Embryonic facial prominence (tissue), 1 donor: ENCODE measurements around the gene KLHDC4.

Experiments used
- DNase-seq: peaks from one replicate; pipeline ENCODE4 v3.0.0-alpha.2; 2016; ENCODE audit errors: extremely low spot score

Gene KLHDC4

DNA sequence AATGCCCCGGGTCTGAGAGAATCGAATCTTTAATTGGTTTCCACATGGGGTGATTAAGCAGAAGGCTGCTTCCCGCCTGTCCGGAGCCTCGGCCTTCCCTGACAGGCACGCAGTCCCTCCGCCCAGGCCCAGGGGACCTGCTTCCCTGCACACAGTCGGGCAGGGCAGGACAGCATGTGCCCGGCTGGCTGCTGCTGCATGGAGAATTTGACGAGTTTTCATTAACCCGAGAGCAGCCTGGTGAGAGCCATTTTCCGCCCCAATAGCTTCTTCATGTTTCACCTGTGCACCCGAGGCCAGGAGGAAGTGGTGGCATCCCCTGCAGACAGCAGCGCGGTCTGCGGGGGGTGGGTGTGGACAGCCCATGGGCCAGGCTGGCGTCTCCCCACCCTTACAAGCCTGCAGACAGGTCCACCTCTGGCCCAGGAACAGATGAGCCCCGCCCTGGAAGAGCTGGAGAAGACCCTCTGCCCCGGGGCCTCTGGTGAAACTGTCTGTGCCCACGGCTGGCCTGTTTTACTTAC lies 67.0 kb downstream of the KLHDC4 start:
- DNase-seq: no peak

DNA sequence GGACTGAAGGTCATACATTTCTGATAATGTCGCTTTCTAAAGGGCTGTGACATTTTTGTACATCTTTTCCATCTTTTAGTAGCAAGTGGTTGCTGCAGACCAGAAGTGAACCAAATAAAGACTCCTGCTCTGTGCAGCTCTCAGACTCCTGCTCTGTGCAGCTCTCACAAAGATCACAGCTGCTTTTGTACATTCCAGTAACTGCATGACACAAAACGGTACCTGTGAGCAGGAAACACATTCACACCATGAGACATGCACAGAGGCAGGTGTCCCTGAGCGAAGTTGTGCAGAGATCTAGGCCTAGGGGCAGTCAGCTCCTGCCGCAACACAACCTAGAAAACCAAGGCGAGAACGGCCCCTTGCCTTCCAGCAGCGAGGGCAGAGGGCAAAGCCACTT lies 67.5 kb downstream of the KLHDC4 start:
- no peak for DNase-seq

DNA sequence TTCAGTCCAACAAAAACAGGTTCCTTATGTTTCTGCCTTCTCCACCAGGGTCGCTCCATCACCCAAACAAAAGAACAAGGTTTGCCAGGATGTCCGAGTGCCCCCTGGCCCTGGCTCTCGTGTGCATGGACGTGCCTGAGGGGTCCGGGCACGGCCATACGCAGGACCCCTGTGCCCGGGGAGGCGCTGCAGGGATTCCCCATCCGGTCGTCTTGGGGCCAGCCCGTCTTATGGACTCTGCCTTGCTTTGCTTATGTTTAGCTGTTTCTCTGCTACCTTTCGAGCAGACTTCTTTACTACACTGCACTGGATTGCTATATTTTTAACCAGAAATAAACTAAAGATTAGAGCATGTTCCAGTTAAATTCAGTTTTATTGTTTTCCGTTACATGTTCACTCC lies 68.0 kb downstream of the KLHDC4 start:
- no peak for DNase-seq

DNA sequence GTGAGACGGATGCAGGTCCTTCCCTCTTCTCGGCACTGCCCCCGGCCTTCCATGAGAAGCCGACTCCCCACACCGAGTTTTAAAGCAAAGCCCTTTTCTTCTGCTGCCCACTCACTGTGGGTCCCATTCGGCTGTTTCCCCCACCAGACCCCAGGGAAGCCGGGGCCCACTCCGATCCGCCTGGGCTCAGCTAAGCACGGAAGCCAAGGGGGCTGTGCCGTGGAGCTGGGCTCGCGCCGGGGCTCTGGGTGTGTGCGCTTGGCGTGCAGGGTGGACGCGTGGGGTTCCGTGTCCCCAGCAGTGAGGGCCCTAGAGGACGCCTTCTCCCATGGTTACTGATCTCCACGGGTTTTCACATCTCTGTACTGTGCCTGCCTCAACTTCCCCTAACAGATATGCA lies 68.5 kb downstream of the KLHDC4 start:
- DNase-seq: no peak

DNA sequence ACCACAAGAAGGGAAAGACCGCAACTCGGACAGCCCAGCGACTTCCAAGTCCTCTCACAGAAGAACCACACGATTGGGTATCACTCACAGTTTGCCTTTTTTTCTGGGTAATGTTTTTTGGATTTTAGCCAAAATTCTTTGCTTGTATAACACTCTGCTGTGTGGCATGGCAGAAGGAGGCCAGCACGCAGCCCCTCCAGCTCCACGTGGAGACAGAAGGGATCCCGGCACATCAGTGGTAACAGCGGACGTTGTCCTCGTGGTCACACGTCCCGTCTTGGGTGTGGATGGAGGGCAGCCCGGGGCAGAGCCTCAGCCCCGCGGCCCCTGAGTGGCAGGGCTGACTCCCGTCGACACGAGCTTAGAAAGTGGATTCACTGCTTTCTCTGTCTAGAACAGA lies 69.1 kb downstream of the KLHDC4 start:
- DNase-seq: no peak

DNA sequence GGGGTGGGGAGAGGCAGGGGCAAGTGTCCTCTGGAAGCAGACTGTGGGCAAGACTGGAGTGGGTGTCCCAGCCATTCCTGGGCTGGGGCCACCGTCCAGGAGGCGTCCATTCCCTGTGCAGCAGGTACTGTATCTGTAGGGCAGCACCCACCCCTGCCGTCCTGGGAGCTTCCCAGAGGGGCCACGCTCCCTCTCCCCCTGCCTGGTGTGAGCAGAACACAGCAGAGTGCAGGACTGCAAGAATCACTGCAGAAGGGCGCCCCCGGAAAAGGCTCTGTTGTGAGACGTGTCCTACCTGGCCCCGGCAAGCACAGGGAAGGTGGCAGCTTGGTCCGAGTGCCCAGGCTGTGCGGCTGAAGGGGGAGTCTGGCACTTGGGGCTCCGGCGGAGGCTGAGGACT lies 70.3 kb downstream of the KLHDC4 start:
- DNase-seq: no peak

DNA sequence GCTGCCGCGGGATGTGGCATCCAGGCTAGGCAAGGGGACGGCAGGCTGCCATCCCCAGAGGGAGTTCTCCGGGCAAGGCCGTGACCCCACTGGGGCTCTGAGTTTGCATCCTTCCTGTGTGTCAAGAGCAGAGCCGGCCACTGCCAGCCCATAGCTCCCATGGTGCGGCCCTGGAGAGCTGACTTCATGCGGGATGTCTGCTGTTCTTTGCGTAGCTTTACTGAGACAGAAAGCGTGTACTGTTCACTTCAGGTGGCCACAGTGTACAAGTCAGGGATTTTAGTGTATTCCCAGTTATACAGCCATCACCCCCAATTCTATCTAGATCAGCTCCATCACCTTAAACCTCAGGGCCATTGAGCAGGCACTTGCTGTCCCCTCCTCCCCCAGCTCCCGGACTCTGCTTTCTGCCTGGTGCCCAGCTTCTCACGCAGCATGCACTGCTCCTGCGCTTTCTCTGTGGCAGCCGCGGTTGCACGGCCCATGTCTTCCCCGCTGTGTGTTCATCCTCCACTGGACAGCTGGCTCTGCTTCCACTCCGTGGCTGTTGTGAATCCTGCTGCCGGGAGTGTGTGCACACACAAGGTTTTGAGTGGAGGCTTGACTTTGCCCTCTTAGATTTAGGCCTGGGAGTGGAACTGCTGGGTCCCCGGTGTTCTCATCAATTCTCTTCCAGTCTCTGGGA lies 71.2 kb downstream of the KLHDC4 start:
- no peak for DNase-seq

DNA sequence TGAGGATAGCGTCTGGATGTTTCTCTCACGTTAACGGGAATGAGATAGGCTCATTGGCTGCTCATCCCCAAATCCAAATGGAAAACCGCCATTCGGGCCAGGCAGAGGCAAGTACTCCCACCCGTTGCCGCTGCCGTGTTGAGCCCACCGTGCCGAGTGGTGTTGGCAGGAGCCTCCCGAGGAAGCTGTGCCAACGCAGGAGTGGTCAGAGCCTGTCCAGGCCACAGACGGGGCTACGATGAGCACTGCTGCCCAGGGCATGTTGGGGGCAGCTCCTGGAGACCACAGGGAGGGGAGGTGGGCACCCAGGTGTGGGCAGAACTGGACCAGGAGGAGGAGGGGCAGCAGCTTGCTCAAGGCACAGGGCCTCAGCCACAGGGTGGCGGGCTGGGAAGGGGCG lies 72.0 kb downstream of the KLHDC4 start:
- no peak for DNase-seq

DNA sequence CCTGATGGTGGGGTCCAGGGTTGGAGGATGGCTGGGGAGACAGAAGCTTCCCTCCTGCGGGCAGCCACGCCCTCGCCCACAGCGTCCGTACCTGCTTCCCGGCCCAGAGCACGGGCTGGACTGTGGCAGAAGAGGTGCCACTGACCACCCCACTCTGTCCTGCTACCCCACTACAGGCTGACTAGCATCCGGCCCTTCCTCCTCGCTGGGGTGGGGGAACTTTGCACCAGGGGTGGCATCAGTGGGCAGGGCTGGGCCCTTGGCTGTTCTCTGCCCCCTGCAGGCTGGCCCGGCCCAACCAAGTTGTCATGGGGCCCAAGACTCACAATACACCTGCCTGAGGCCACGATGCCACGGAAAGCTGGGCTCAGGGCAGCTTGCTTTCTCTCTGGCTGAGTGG lies 73.0 kb downstream of the KLHDC4 start:
- no peak for DNase-seq

DNA sequence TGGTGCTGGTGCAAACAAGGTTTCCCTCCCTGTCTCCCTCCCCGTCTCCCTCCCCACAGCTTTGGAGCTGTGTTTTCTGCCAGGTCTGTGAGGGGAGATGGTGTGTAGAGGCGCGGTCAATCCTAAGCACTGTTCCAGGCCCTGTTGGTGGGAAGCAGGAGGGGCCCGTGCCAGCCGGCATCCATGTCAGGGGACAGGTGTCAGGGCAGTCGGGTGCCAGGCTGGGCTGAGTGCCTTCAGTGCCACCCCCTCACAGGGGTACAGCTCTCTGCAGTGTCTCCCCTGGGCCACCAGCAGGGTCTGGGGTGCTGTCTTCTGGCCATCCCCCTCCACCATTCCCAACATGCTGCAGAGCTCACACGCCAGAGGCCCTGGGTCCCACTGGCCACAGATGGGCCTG lies 73.6 kb downstream of the KLHDC4 start:
- no peak for DNase-seq

DNA sequence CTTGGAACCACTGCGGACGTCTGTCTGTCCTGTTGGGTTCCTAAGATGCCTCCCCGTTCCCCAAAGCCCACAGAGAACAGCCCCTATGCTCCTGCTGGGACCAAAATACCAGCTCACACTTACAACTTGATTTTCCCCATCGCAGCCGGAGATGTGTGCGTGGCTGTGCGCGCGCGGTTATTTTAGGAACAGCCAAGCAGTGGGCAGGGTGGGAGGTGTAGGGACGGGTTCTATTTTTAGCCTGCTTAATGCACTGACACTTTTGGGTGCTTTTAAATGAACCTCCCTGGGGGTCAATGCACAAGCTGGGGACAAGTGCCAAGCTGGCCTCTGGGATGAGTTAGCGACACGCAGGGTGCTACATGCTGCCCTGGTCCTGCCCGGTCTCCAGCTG lies 74.1 kb downstream of the KLHDC4 start:
- no peak for DNase-seq

DNA sequence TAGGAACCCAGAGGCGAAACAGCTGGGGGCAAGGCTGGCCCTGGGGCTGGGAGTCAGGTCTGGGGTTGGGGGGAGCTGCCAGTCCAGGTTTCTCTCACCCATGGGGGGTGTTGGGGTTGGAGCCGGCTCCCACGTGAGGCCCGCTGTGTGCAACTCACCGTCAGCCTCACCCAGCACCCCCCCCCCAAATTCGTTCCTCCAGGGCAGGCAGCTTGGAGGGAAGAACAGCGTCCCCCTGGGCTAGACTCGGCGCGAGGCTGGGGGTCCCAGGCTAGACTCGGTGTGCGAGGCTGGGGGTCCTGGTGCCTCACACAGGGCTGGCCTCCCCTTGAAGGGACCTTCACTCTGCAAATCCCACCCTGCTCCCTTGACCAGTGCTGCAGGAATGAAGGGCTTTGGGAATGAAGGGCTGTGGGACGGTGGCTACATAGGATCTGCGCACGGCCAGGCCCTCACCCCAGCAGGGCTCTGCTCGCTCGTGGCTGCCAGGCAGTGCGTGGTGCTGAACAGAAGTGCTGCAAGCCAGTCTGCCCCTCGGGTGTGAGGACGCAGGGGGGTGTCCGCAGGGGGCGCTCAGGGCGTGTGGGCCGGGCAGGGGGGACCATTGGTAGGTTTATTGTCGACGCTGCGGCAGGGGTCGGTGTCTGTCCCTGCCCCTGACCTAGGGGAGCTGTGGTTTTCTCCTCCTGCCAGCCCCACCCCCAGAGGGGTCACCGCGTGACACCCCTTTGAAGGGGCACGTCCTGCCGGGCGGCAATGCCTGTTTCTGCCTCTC lies 74.7 kb downstream of the KLHDC4 start:
- no peak for DNase-seq

DNA sequence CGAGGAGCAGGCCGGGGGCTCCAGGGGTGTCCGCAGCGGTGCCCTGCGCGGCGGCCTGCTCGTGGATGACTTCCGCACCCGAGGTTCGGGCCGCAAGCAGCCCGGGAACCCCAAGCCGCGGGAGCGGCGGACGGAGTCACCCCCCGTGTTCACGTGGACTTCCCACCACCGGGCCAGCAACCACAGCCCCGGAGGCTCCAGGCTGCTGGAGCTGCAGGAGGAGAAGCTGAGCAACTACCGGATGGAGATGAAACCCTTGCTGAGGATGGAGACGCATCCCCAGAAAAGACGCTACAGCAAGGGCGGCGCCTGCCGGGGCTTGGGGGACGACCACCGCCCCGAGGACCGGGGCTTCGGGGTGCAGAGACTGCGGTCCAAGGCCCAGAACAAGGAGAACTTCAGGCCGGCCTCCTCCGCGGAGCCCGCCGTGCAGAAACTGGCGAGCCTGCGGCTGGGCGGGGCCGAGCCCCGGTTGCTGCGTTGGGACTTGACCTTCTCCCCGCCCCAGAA lies 75.8 kb downstream of the KLHDC4 start:
- no peak for DNase-seq

DNA sequence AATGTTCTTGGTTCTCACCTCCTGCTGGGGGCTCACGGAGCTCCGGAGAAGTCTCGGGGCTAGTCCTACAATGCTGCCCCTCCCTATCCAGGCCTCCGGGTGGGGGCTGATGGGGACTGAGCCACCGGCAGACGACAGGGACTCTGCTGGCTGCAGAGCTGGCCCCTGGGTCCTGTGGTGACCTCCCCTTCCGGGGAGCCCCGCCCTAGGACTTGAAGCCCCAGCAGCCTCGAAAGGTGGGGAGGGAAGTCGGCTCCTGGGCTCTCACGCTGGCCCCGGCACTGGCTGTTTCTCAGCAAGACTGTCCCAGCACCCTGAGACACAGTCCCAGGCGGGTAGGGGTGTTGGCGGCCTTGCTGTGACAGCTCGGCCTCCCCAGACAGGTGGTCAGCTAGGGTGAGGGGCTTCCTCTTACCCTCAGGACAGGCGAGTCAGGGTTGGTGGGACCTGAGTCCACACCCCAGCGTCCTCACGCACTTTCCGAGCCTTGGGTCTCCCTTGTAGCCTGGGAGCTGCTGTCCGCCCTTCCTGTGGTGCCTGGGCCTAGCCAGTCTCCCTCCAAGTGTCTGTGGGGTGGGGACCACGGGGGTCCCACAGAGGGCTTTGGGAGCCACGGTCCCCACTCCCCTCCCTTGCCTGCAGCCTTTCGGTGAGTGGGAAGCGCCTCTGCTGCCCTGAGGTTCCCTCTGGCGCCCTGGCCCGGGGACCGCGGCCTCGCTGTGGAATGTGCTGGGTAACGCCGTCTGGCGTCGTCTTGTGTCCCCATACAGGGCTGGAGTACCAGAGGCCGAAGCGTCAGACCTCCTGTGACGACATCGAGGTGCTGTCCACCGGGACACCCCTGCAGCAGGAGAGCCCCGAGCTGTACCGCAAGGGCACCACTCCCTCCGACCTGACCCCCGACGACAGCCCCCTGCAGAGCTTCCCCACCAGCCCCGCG lies 76.6 kb downstream of the KLHDC4 start:
- no peak for DNase-seq

DNA sequence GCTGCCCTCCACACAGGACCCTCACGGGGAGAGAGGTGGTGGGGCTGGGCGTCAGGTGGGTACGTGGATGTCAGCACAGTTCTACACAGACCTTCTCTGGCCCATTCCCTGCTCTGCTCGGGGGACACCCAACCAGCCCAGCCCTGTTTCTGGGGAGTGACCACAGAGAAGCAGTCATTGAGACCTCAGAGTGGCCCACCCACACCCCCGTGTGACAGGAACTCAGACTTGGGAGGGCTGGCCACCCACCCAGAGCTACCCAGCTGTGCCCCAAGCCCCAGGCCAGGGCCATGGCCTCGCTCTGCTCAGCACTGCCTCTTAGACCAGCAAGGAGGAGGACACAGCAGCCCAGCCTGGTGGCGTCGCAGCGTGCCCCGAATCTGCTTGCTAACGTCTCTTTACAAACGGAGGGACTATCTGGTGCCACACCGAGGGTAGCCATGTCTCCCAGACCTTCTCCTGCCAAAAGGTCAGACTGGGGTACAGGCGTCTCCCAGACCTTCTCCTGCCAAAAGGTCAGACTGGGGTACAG lies 77.7 kb downstream of the KLHDC4 start:
- DNase-seq: no peak

DNA sequence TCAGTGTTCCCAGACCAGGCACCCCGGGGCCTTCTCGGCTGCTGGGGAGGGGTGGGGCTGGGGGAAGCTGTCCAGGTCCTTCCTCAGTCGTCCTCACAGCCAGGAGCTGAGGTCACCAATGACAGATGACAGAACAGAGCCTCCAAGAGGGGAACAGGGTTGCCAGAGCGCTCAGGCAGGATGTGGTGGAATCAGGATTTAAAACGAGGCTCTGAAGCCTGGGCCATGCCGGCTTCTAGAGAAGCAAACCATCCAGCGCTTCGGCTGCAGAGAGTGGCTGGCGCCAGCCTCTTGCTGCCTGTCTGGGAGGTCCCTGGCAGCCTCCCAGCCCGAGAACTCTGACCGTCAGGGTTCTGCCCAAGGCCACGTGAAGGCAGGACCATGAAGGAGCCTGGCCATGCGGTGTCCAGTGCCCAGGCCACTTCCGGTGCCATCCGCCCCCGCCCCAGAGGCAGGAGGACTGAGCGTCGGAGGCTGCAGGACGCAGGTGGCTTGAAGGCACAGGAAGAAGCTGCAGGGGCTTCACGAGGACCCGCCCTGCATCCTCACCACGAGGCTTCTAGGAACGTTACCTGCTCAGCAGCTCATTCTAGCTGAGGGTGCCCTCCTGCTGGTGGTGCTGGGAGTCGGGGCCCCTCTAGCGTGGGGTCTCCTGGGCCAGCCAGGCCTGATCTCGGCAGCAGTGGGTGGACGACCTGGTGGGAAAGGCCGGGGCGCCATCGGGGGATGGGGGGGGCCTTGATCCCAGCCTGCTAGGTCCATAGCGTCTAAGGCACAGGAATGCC lies 78.5 kb downstream of the KLHDC4 start:
- DNase-seq: no peak

DNA sequence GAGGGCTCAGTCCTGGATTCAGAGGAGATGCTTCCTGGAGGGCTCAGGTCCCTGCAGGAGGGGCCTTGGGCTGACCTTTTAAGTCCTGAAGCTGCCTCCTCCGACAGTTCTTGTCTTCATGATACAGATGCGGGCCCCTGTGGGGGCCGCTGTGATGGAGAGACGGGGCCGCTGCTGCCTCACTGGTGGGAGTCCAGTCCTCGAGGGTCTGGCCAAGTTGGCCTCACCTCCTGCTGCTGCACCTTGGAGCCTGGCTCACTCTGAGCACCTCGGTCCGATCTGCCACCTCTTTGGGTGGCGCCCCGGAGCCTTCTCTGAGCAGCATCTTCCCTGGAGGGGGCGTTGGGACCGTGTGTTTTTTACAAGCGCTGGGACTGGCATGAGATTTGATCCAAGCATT lies 79.1 kb downstream of the KLHDC4 start:
- DNase-seq: no peak

DNA sequence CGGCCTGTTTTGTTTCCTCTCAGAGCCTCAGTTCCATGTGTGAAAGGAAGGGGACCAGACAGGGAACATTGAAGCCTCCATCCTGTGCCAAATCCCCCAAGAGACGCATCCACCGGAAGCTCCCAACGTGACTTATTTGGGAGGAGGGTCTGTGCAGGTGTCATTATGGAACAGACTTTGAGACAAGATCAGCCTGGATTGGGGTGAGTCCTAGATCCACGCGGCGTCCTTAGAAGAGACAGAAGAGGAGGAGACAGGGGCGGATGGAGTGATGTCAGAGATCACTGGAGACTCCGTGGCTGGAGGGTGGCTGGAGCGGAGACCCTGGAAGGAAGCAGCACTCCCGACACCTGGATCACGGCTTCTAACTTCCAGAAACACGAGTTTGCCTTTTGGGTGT lies 80.0 kb downstream of the KLHDC4 start:
- DNase-seq: no peak

DNA sequence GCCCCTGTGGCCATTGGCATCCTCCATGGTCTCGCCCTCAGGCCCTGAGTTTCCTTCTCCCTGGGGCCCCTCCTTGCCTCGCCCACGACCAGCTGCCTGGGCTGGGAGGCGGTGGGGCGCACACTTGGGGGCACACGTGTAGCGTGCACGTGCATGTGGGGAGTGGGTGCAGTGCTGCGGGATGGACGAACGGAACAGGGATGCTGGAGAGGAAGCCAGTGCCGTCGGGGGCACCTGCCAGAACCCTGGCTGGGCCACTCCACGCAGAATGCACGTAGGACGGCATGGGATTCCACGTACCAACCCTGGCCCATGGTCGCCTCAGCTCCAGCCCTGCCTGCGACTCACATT lies 80.4 kb downstream of the KLHDC4 start:
- no peak for DNase-seq

DNA sequence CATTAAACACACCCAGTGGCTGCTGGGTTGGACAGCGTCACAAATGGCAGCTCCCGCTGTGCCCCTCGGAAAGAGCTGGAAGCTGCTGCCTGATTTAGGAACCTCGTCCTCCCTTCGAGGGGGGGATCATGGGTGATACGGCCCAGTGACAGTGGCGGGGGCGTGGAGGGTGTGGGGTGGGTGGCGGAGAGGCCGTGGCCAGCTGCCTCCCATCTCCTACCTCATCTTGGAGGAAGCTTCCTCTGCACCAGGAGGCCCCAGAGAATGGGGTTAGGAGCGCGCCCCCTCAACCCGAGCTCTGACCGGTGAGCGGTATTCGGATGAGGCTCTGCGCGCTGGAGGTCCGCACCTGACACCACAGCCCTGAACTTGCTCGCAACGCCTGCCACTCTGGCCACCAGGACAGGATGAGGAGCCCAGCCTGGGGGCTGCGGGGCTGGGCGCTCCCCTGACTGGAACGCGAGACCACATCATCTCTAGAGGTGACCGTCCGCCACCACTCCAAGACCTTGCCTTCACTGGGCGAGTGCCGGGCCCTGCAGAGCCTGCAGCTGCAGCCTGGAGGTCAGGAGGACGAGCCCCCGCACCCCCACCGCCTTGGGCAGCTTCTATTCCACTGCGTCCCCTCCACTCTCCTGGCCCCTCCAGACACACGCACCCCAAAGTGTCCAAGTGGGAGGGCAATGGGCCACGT lies 80.9 kb downstream of the KLHDC4 start:
- no peak for DNase-seq
